SK-N-SH (cell line): ENCODE measurements around the gene CDPF1. TPM values are rescaled to one million over a fixed set of nuclear protein-coding genes. Genes with fewer than 3 reads are reported as not detected.

Experiments
- CTCF ChIA-PET: fragments of 300-600, 350-600 bp; formaldehyde crosslinking; extraction: SDS; loops from one replicate; lab custom pipeline; 2021; lab: Yijun Ruan, JAX
- POLR2A ChIA-PET: fragments of 350-600 bp; sonication (Branson Sonifier 250); formaldehyde crosslinking; extraction: SDS; loops from one replicate; lab custom pipeline; 2020; ENCODE audit warnings: antibody characterized with exemption, inconsistent platforms; lab: Yijun Ruan, JAX
- DNase-seq: peaks from one replicate; pipeline ENCODE4 v3.0.0; 2012
- H2AFZ ChIP-seq: fragments of 200-600 bp; sonication (generic); 2 replicates; pipeline ENCODE4 v1.8.1; 2016; ENCODE audit warnings: antibody characterized with exemption, mild to moderate bottlenecking, low read depth
- H3F3A ChIP-seq: fragments of 200-600 bp; sonication (generic); replicated peaks from 2 replicates; pipeline ENCODE3; 2016; ENCODE audit warnings: antibody characterized with exemption, mild to moderate bottlenecking; ENCODE audit not compliant: insufficient read depth
- H3K27ac ChIP-seq, 2 experiments: fragments of 200-500 bp in 1 of 2; fragments of 200-600 bp in 1 of 2; sonication (Bioruptor generic) in 1 of 2; sonication (generic), shearing (Covaris generic) in 1 of 2; 2 replicates each; pipeline versions ENCODE4 v1.5.1 to v1.6.1; 2014 to 2016; ENCODE audit warnings: low read depth in 2 of 2, inconsistent platforms in 1 of 2, low read length in 1 of 2, mild to moderate bottlenecking in 1 of 2, mixed read lengths in 1 of 2
- H3K27me3 ChIP-seq: fragments of 200-600 bp; sonication (generic), shearing (Covaris generic); 2 replicates; pipeline ENCODE4 v1.6.1; 2016; ENCODE audit warnings: mixed run types; ENCODE audit not compliant: insufficient read depth
- H3K36me3 ChIP-seq, 2 experiments: fragments of 200-500 bp in 1 of 2; fragments of 200-600 bp in 1 of 2; sonication (Bioruptor generic) in 1 of 2; sonication (generic) in 1 of 2; replicated peaks in 1 of 2; 2 replicates each; pipeline versions ENCODE3 to v1.5.1; 2014 to 2016; ENCODE audit warnings: low read length in 1 of 2, mild to moderate bottlenecking in 1 of 2; ENCODE audit not compliant: insufficient read depth in 2 of 2, control insufficient read depth in 1 of 2
- H3K4me1 ChIP-seq, 2 experiments: fragments of 200-500 bp in 1 of 2; fragments of 200-600 bp in 1 of 2; sonication (Bioruptor generic) in 1 of 2; sonication (generic), shearing (Covaris generic) in 1 of 2; 2 replicates each; pipeline versions ENCODE4 v1.5.1 to v1.6.1; 2014 to 2016; ENCODE audit warnings: low read depth in 1 of 2, low read length in 1 of 2, mixed run types in 1 of 2; ENCODE audit not compliant: insufficient read depth in 2 of 2, control insufficient read depth in 1 of 2
- H3K4me2 ChIP-seq: fragments of 200-600 bp; sonication (generic), shearing (Covaris generic); 2 replicates; pipeline ENCODE4 v1.6.1; 2017; ENCODE audit warnings: mixed run types
- H3K4me3 ChIP-seq, 2 experiments: fragments of 200-500 bp in 1 of 2; fragments of 200-600 bp in 1 of 2; sonication (Bioruptor generic) in 1 of 2; sonication (generic), shearing (Covaris generic) in 1 of 2; 2 replicates each; pipeline versions ENCODE4 v1.5.1 to v1.8.1; 2014 to 2016; ENCODE audit warnings: low read depth in 2 of 2, inconsistent platforms in 1 of 2, low read length in 1 of 2, mild to moderate bottlenecking in 1 of 2, mixed read lengths in 1 of 2, moderate library complexity in 1 of 2
- H3K79me2 ChIP-seq: fragments of 200-600 bp; sonication (generic); 2 replicates; pipeline ENCODE4 v1.8.1; 2017; ENCODE audit warnings: mild to moderate bottlenecking; ENCODE audit not compliant: insufficient read depth
- H3K9ac ChIP-seq: fragments of 200-600 bp; sonication (generic); 2 replicates; pipeline ENCODE4 v1.6.1; 2017; ENCODE audit warnings: mixed run types
- H3K9me2 ChIP-seq: fragments of 200-600 bp; sonication (generic); 2 replicates; pipeline ENCODE4 v1.6.1; 2017; ENCODE audit warnings: mixed run types
- H3K9me3 ChIP-seq: fragments of 200-600 bp; sonication (generic); 2 replicates; pipeline ENCODE4 v1.6.1; 2017; ENCODE audit warnings: mixed run types, mild to moderate bottlenecking, moderate library complexity
- H4K20me1 ChIP-seq: fragments of 200-600 bp; sonication (generic); 2 replicates; pipeline ENCODE4 v1.6.1; 2017; ENCODE audit warnings: mild to moderate bottlenecking, mixed run types; ENCODE audit not compliant: insufficient read depth
- CHD2 ChIP-seq: fragments of 150-350 bp; IDR thresholded peaks from 2 replicates; pipeline ENCODE4 v1.6.1; 2018; ENCODE audit warnings: low read length; ENCODE audit not compliant: partially characterized antibody
- FOXJ3 ChIP-seq: sonication (generic); formaldehyde crosslinking; IDR thresholded peaks from 2 replicates; pipeline ENCODE4 v1.5.1; 2020; ENCODE audit warnings: mild to moderate bottlenecking, missing genetic modification reagents
- FOXM1 ChIP-seq: IDR thresholded peaks from 2 replicates; pipeline ENCODE4 v1.4.0; 2012; ENCODE audit warnings: low read depth, mild to moderate bottlenecking
- GABPA ChIP-seq: IDR thresholded peaks from 2 replicates; pipeline ENCODE4 v1.4.0; 2012; ENCODE audit warnings: low read depth, mild to moderate bottlenecking
- MAX ChIP-seq: IDR thresholded peaks from 2 replicates; pipeline ENCODE4 v1.4.0; 2012; ENCODE audit warnings: low read depth
- MEF2A ChIP-seq: IDR thresholded peaks from 2 replicates; pipeline ENCODE4 v1.4.0; 2012; ENCODE audit warnings: low read depth, borderline replicate concordance
- NFIC ChIP-seq: IDR thresholded peaks from 2 replicates; pipeline ENCODE4 v1.4.0; 2012; ENCODE audit warnings: borderline replicate concordance
- NRF1 ChIP-seq: IDR thresholded peaks from 2 replicates; pipeline ENCODE4 v1.6.1; 2012; ENCODE audit warnings: low read depth, mild to moderate bottlenecking, low read length
- RAD21 ChIP-seq: IDR thresholded peaks from 2 replicates; pipeline ENCODE4 v1.6.1; 2012; ENCODE audit warnings: mild to moderate bottlenecking, low read length
- REST ChIP-seq: IDR thresholded peaks from 2 replicates; pipeline ENCODE4 v1.6.1; 2012; ENCODE audit warnings: mild to moderate bottlenecking, low read depth, low read length, moderate library complexity
- SIN3A ChIP-seq: IDR thresholded peaks from 2 replicates; pipeline ENCODE4 v1.6.1; 2012; ENCODE audit warnings: low read depth, mild to moderate bottlenecking, low read length, moderate library complexity, borderline replicate concordance
- SMC3 ChIP-seq: IDR thresholded peaks from 2 replicates; pipeline ENCODE4 v1.6.1; 2012; ENCODE audit warnings: low read depth, low read length, improper control_type of control experiment
- TAF1 ChIP-seq: IDR thresholded peaks from 2 replicates; pipeline ENCODE4 v1.6.1; 2012; ENCODE audit warnings: low read depth, mild to moderate bottlenecking, low read length, moderate library complexity, borderline replicate concordance
- TCF12 ChIP-seq: IDR thresholded peaks from 2 replicates; pipeline ENCODE4 v1.4.0; 2012
- USF1 ChIP-seq: IDR thresholded peaks from 2 replicates; pipeline ENCODE4 v1.4.0; 2012; ENCODE audit warnings: low read depth, borderline replicate concordance
- YY1 ChIP-seq: IDR thresholded peaks from 2 replicates; pipeline ENCODE4 v1.4.0; 2012; ENCODE audit warnings: low read depth, mild to moderate bottlenecking
- WGBS: methylation state at CpG from one replicate; pipeline ENCODE4 v1.1.6; 2017; ENCODE audit warnings: low lambda C conversion rate; 5-methylcytosine and 5-hydroxymethylcytosine counted together
- polyA plus RNA-seq, 3 experiments: library from polyadenylated mRNA; depleted of rRNA; stranded (reverse); fragments of >200 nt; gene quantifications; 2 replicates each; pipeline ENCODE4 v1.2.3, GENCODE V29; 2012
- TF ChIP-seq, protein P1 (sequence below): fragments of 200-600 bp; sonication (generic); IDR thresholded peaks from 2 replicates; pipeline ENCODE4 v1.6.1; 2017; ENCODE audit warnings: antibody characterized with exemption, mild to moderate bottlenecking, moderate library complexity
- TF ChIP-seq, protein P2 (sequence below): IDR thresholded peaks from 2 replicates; pipeline ENCODE4 v1.4.0; 2012; ENCODE audit warnings: low read depth, borderline replicate concordance
- TF ChIP-seq, protein P3 (sequence below): IDR thresholded peaks from 2 replicates; pipeline ENCODE4; 2012
- TF ChIP-seq, protein P4 (sequence below): fragments of 150-350 bp; IDR thresholded peaks from 2 replicates; pipeline ENCODE4 v1.6.1; 2017; ENCODE audit warnings: antibody characterized with exemption, low read length, low read depth, borderline replicate concordance

Gene CDPF1
- polyA plus RNA-seq, 1 of the 3 experiments (the other 2 are of a cell fraction): 25.3 TPM

GRCh38 chr22:46297151-46297812 is 47.2 kb upstream of the CDPF1 start:
- 3% methylated on average over 30 of the region's 32 CpGs for WGBS
- Histone ChIP-seq H3K4me1 (peaks cover 5 to 21% of the 10 kb centered on the region in 2 experiments; a peak in 3 of 4 replicates), H3K9me3 (no peaks in the 10 kb centered on the region), H4K20me1 (no peaks in the 10 kb centered on the region), H3K36me3 (peaks cover 4 to 5% of the 10 kb centered on the region in 2 experiments), H2AFZ (peak overlapping the region; percentile 90), H3F3A (peaks cover 4% of the 10 kb centered on the region), H3K79me2 (peaks cover 54% of the 10 kb centered on the region), H3K27me3 (no peaks in the 10 kb centered on the region), H3K4me2 (peak overlapping the region; percentile 97), H3K9ac (peak overlapping the region; percentile 81), H3K27ac (peak overlapping the region; percentile 38 to 60; a peak in 3 of 4 replicates), H3K9me2 (no peaks in the 10 kb centered on the region), H3K4me3 (peak overlapping the region; percentile 75 to 82)
- TF ChIP-seq YY1 (0 out of 2 replicates have a peak, but pooled peaks have one; percentile 4), REST (no peak), RAD21 (no peak), FOXJ3 (CRISPR knock-in tag) (no peak), MEF2A (no peak), GABPA (no peak), NFIC (no peak), SIN3A (peak; percentile 21; the same call in 1 of the 2 replicates), CHD2 (no peak), MAX (peak; percentile 42; the same call in 1 of the 2 replicates), SMC3 (no peak), USF1 (no peak), FOXM1 (no peak), TCF12 (no peak), TAF1 (no peak), NRF1 (no peak)
- TF ChIP-seq, protein P1, sequence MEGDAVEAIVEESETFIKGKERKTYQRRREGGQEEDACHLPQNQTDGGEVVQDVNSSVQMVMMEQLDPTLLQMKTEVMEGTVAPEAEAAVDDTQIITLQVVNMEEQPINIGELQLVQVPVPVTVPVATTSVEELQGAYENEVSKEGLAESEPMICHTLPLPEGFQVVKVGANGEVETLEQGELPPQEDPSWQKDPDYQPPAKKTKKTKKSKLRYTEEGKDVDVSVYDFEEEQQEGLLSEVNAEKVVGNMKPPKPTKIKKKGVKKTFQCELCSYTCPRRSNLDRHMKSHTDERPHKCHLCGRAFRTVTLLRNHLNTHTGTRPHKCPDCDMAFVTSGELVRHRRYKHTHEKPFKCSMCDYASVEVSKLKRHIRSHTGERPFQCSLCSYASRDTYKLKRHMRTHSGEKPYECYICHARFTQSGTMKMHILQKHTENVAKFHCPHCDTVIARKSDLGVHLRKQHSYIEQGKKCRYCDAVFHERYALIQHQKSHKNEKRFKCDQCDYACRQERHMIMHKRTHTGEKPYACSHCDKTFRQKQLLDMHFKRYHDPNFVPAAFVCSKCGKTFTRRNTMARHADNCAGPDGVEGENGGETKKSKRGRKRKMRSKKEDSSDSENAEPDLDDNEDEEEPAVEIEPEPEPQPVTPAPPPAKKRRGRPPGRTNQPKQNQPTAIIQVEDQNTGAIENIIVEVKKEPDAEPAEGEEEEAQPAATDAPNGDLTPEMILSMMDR: no peak
- TF ChIP-seq, protein P2, sequence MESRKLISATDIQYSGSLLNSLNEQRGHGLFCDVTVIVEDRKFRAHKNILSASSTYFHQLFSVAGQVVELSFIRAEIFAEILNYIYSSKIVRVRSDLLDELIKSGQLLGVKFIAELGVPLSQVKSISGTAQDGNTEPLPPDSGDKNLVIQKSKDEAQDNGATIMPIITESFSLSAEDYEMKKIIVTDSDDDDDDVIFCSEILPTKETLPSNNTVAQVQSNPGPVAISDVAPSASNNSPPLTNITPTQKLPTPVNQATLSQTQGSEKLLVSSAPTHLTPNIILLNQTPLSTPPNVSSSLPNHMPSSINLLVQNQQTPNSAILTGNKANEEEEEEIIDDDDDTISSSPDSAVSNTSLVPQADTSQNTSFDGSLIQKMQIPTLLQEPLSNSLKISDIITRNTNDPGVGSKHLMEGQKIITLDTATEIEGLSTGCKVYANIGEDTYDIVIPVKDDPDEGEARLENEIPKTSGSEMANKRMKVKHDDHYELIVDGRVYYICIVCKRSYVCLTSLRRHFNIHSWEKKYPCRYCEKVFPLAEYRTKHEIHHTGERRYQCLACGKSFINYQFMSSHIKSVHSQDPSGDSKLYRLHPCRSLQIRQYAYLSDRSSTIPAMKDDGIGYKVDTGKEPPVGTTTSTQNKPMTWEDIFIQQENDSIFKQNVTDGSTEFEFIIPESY: no peak
- TF ChIP-seq, protein P3, sequence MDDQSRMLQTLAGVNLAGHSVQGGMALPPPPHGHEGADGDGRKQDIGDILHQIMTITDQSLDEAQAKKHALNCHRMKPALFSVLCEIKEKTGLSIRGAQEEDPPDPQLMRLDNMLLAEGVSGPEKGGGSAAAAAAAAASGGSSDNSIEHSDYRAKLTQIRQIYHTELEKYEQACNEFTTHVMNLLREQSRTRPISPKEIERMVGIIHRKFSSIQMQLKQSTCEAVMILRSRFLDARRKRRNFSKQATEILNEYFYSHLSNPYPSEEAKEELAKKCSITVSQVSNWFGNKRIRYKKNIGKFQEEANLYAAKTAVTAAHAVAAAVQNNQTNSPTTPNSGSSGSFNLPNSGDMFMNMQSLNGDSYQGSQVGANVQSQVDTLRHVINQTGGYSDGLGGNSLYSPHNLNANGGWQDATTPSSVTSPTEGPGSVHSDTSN: no peak
- TF ChIP-seq, protein P4, sequence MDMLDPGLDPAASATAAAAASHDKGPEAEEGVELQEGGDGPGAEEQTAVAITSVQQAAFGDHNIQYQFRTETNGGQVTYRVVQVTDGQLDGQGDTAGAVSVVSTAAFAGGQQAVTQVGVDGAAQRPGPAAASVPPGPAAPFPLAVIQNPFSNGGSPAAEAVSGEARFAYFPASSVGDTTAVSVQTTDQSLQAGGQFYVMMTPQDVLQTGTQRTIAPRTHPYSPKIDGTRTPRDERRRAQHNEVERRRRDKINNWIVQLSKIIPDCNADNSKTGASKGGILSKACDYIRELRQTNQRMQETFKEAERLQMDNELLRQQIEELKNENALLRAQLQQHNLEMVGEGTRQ: no peak
- POLR2A ChIA-PET: no interaction called here
- CTCF ChIA-PET: interaction anchor here (0.8 to 5.8 kb wide), 3 partner anchors 11 to 181 kb away, joined by 3 to 45 read pairs (median 6); no protein-coding TSS in a partner anchor
- no peak for DNase-seq
